ENCODE data around the gene COL5A1. TPM values are rescaled to one million over a fixed set of nuclear protein-coding genes. Genes with fewer than 3 reads are reported as not detected.

COL5A1 gene
- total RNA-seq, 1 experiment from 2014 or later, result 10.6 TPM

DNA sequence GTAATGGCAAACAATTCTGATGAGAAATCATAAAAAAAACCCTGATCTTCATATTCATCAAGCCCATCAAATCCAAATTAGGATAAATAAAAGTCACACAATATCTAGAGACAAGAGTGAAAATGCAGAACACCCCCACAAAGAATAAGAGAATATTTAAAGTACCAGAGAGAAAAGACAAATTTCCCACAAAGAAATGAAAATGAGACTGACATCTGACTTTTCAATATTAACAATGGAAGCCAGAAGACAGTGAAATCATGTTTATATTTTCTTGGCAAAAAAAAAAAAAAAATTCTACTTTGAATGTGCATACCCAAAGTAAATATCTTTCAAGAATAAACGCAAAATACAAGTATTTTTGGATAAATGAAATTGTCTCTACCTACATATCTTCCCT lies 28.9 kb upstream of the COL5A1 start:
- no peak overlapping the region for H2AFZ ChIP-seq (ENCODE audit: low read length)
- H3K9me2 ChIP-seq (replicated peaks; ENCODE audit: low read length), result no peaks in the 10 kb centered on the region
- H3K27me3 ChIP-seq (ENCODE audit: low read length), result no peaks in the 10 kb centered on the region
- no peaks in the 10 kb centered on the region for H3K36me3 ChIP-seq (ENCODE audit: low read depth, low read length)
- ChIA-PET CTCF (no interaction called here), POLR2A (ENCODE audit: unreplicated experiment) (no interaction called here)
- no peaks in the 10 kb centered on the region for H4K20me1 ChIP-seq (ENCODE audit: low read length)
- no peak overlapping the region for H3K27ac ChIP-seq (ENCODE audit: low read length)
- ATAC-seq (no peak), DNase-seq (no peak)
- H3K79me2 ChIP-seq (ENCODE audit: low read length), result no peaks in the 10 kb centered on the region
- intact Hi-C loops (cut with micrococcal nuclease), result no loop called here
- H3K9ac ChIP-seq (ENCODE audit: low read length), result no peak overlapping the region
- no peak overlapping the region for H3K4me2 ChIP-seq (ENCODE audit: low read length)
- BruUV-seq (replicated peaks), result no TSS peak
- TF ChIP-seq EZH2phosphoT487 (IDR thresholded peaks at IDR 0.05; ENCODE audit: borderline replicate concordance, low read length), result no peak
- no peak for TF ChIP-seq CTCF (conservative IDR thresholded peaks at IDR 0.05; ENCODE audit: low read depth, low read length)
- TF ChIP-seq EZH2 (IDR thresholded peaks at IDR 0.05; ENCODE audit: low read length, unreplicated experiment), result no peak
- no peaks in the 10 kb centered on the region for H3F3A ChIP-seq (ENCODE audit: low read length, unreplicated experiment)
- no peak overlapping the region for H3K4me3 ChIP-seq (ENCODE audit: low read length)
- 0 out of 2 replicates have a peak, but pooled peaks cover 11% of the 10 kb centered on the region for H3K9me3 ChIP-seq (ENCODE audit: low read length)
- no peaks in the 10 kb centered on the region for H3K4me1 ChIP-seq (ENCODE audit: insufficient read depth, low read length)

GRCh38 chr9:134614256-134614655 lies 27.3 kb upstream of the COL5A1 start:
- H3F3A ChIP-seq (ENCODE audit: low read length, unreplicated experiment), result no peaks in the 10 kb centered on the region
- H3K27me3 ChIP-seq (ENCODE audit: low read length), result no peaks in the 10 kb centered on the region
- H3K79me2 ChIP-seq (ENCODE audit: low read length), result no peaks in the 10 kb centered on the region
- H3K9me2 ChIP-seq (replicated peaks; ENCODE audit: low read length), result no peaks in the 10 kb centered on the region
- POLR2A ChIA-PET (ENCODE audit: unreplicated experiment), result no interaction called here
- intact Hi-C loops (cut with micrococcal nuclease), result no loop called here
- H3K4me2 ChIP-seq (ENCODE audit: low read length), result no peak overlapping the region
- H3K9me3 ChIP-seq (ENCODE audit: low read length), result 0 out of 2 replicates have a peak, but pooled peaks cover 11% of the 10 kb centered on the region
- H2AFZ ChIP-seq (ENCODE audit: low read length), result no peak overlapping the region
- CTCF ChIA-PET, result no interaction called here
- DNase-seq, result no peak
- BruUV-seq (replicated peaks), result no TSS peak
- no peaks in the 10 kb centered on the region for H3K4me1 ChIP-seq (ENCODE audit: insufficient read depth, low read length)
- no peak overlapping the region for H3K9ac ChIP-seq (ENCODE audit: low read length)
- no peak for ATAC-seq
- no peaks in the 10 kb centered on the region for H3K36me3 ChIP-seq (ENCODE audit: low read depth, low read length)
- no peak overlapping the region for H3K4me3 ChIP-seq (ENCODE audit: low read length)
- H4K20me1 ChIP-seq (ENCODE audit: low read length), result no peaks in the 10 kb centered on the region
- TF ChIP-seq EZH2phosphoT487 (IDR thresholded peaks at IDR 0.05; ENCODE audit: borderline replicate concordance, low read length) (no peak), CTCF (conservative IDR thresholded peaks at IDR 0.05; ENCODE audit: low read depth, low read length) (no peak), EZH2 (IDR thresholded peaks at IDR 0.05; ENCODE audit: low read length, unreplicated experiment) (no peak)
- no peak overlapping the region for H3K27ac ChIP-seq (ENCODE audit: low read length)

DNA sequence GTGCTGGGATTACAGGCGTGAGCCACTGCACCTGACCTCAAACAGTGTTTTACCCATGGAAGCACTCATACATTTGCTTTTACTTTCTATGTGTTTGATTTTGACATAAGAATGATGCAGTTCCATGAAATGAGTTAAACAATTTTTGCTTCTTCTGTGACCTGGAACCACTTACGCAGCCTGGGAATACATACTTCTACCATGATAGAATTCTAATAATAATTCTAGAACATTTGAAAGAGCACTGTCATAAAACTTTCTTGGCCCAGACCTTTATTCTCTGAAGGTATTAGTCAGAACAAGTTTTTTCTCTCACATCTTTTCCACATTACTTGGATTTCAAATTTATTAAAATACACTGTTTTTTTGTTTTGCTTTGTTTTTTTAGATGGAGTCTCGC lies 25.3 kb upstream of the COL5A1 start:
- DNase-seq, result no peak
- POLR2A ChIA-PET (ENCODE audit: unreplicated experiment), result no interaction called here
- Histone ChIP-seq H3K4me3 (ENCODE audit: low read length) (no peak overlapping the region), H4K20me1 (ENCODE audit: low read length) (no peaks in the 10 kb centered on the region), H3K4me1 (ENCODE audit: insufficient read depth, low read length) (no peaks in the 10 kb centered on the region), H3K4me2 (ENCODE audit: low read length) (no peak overlapping the region), H3K9me2 (replicated peaks; ENCODE audit: low read length) (no peaks in the 10 kb centered on the region), H3K27me3 (ENCODE audit: low read length) (no peaks in the 10 kb centered on the region), H3K27ac (ENCODE audit: low read length) (no peak overlapping the region), H3K79me2 (ENCODE audit: low read length) (no peaks in the 10 kb centered on the region), H3K36me3 (ENCODE audit: low read depth, low read length) (no peaks in the 10 kb centered on the region), H3K9ac (ENCODE audit: low read length) (no peak overlapping the region), H2AFZ (ENCODE audit: low read length) (no peak overlapping the region), H3F3A (ENCODE audit: low read length, unreplicated experiment) (no peaks in the 10 kb centered on the region), H3K9me3 (ENCODE audit: low read length) (0 out of 2 replicates have a peak, but pooled peaks cover 11% of the 10 kb centered on the region)
- TF ChIP-seq EZH2 (IDR thresholded peaks at IDR 0.05; ENCODE audit: low read length, unreplicated experiment), result no peak
- TF ChIP-seq EZH2phosphoT487 (IDR thresholded peaks at IDR 0.05; ENCODE audit: borderline replicate concordance, low read length), result no peak
- no peak for TF ChIP-seq CTCF (conservative IDR thresholded peaks at IDR 0.05; ENCODE audit: low read depth, low read length)
- intact Hi-C loops (cut with micrococcal nuclease), result no loop called here
- BruUV-seq (replicated peaks), result no TSS peak
- no peak for ATAC-seq
- CTCF ChIA-PET, result no interaction called here
